Endodermal cell (in vitro differentiated cells): Measurements from ENCODE around the gene ADCY2. TPM values are rescaled to one million over a fixed set of nuclear protein-coding genes. Genes with fewer than 3 reads are reported as not detected.

ENCODE experiments used
- DNase-seq: peaks from one replicate; pipeline ENCODE4 v3.0.0-alpha.2; 2017
- H3K27ac ChIP-seq: 2 replicates; pipeline ENCODE4 v1.5.1; 2013; ENCODE audit warnings: mild to moderate bottlenecking, low read depth, low read length, moderate library complexity
- H3K27me3 ChIP-seq: 2 replicates; pipeline ENCODE4 v1.6.1; 2013; ENCODE audit warnings: mild to moderate bottlenecking, low read length, moderate library complexity; ENCODE audit not compliant: insufficient read depth, control insufficient read depth, poor library complexity, severe bottlenecking
- H3K36me3 ChIP-seq: 2 replicates; pipeline ENCODE4 v1.7.0; 2013; ENCODE audit warnings: mild to moderate bottlenecking, low read length, moderate library complexity; ENCODE audit not compliant: control insufficient read depth, insufficient read depth
- H3K4me1 ChIP-seq: one replicate; pipeline ENCODE4 v1.7.0; 2013; ENCODE audit warnings: low read length; ENCODE audit not compliant: control insufficient read depth, insufficient read depth
- H3K4me3 ChIP-seq: 2 replicates; pipeline ENCODE4 v1.5.1; 2013; ENCODE audit warnings: mild to moderate bottlenecking, low read length, moderate library complexity
- H3K9ac ChIP-seq: 2 replicates; pipeline ENCODE4 v1.6.1; 2013; ENCODE audit warnings: mild to moderate bottlenecking, low read length, moderate library complexity; ENCODE audit not compliant: poor library complexity, severe bottlenecking; ENCODE audit errors: extremely low read depth
- H3K9me3 ChIP-seq: 2 replicates; pipeline ENCODE4 v1.6.1; 2013; ENCODE audit warnings: mild to moderate bottlenecking, low read length, moderate library complexity; ENCODE audit not compliant: control insufficient read depth
- H3K27ac Mint-ChIP-seq: 2 replicates; pipeline ENCODE4 v1.8.0; 2020; ENCODE audit warnings: mixed read lengths
- H3K27me3 Mint-ChIP-seq: 2 replicates; pipeline ENCODE4 v1.8.0; 2021; ENCODE audit warnings: mild to moderate bottlenecking, mixed read lengths; ENCODE audit not compliant: insufficient read depth
- H3K36me3 Mint-ChIP-seq: 2 replicates; pipeline ENCODE4 v1.8.0; 2020; ENCODE audit warnings: low read depth, mixed read lengths
- H3K4me1 Mint-ChIP-seq: 2 replicates; pipeline ENCODE4 v1.8.0; 2020; ENCODE audit warnings: mixed read lengths
- H3K4me3 Mint-ChIP-seq: 2 replicates; pipeline ENCODE4 v1.8.0; 2020; ENCODE audit warnings: mild to moderate bottlenecking, moderate library complexity, mixed read lengths
- H3K9me3 Mint-ChIP-seq: 2 replicates; pipeline ENCODE4 v1.8.0; 2020; ENCODE audit warnings: mild to moderate bottlenecking, mixed read lengths
- WGBS, 2 experiments: methylation state at CpG; one replicate each; pipeline versions ENCODE4 v1.1.5 to v1.1.7; 2013; ENCODE audit warnings: missing lambda C conversion rate in 2 of 2, mixed read lengths in 1 of 2; ENCODE audit not compliant: insufficient coverage in 1 of 2, insufficient read length in 1 of 2; 5-methylcytosine and 5-hydroxymethylcytosine counted together
- total RNA-seq, 2 donors: library from RNA; stranded (reverse); fragmentation: NEBNext Ultra II Directional in 1 of 2; extraction: Animal tissue kit (Norgen Biotek cat#: 25700) in 1 of 2; gene quantifications; 2 replicates in 1 of 2; 3 replicates in 1 of 2; pipeline ENCODE4 v1.2.1, GENCODE V29; 2021
- TF ChIP-seq, protein P1 (sequence below): fragments of 200-600 bp; sonication (generic); conservative IDR thresholded peaks from 2 replicates; pipeline ENCODE4 v1.5.0; 2021; ENCODE audit warnings: antibody characterized with exemption, mild to moderate bottlenecking

Gene ADCY2
- total RNA-seq, 2 donors from 2014 or later: 61.5 to 63.2 TPM

DNA sequence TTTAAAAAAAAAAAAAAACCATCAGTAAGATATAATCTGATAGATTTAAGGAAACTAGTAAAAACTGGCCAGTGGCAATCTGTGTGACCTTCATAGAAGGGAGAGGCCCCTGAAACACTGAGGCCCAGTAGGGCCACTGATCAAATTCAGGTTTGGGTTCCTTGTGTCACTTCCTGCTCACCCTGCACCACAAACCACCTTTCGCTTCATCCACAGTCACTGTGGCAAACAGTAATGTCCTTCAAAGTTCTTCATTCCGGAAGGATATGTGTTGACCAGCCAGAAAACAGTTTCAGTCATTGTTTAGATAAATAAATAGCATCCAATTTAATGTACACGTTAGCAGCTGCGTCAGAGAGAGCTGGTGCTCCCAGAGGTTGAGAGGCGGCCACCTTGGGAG is 232.9 kb downstream of the ADCY2 start:
- no peak overlapping the region for H3K4me3 Mint-ChIP-seq
- H3K4me1 ChIP-seq: no peaks in the 10 kb centered on the region
- H3K9me3 Mint-ChIP-seq: no peaks in the 10 kb centered on the region
- no peaks in the 10 kb centered on the region for H3K27me3 Mint-ChIP-seq
- H3K27me3 ChIP-seq: no peaks in the 10 kb centered on the region
- H3K36me3 Mint-ChIP-seq: peaks cover 52% of the 10 kb centered on the region
- TF ChIP-seq, protein P1, sequence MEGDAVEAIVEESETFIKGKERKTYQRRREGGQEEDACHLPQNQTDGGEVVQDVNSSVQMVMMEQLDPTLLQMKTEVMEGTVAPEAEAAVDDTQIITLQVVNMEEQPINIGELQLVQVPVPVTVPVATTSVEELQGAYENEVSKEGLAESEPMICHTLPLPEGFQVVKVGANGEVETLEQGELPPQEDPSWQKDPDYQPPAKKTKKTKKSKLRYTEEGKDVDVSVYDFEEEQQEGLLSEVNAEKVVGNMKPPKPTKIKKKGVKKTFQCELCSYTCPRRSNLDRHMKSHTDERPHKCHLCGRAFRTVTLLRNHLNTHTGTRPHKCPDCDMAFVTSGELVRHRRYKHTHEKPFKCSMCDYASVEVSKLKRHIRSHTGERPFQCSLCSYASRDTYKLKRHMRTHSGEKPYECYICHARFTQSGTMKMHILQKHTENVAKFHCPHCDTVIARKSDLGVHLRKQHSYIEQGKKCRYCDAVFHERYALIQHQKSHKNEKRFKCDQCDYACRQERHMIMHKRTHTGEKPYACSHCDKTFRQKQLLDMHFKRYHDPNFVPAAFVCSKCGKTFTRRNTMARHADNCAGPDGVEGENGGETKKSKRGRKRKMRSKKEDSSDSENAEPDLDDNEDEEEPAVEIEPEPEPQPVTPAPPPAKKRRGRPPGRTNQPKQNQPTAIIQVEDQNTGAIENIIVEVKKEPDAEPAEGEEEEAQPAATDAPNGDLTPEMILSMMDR: no peak
- no peak overlapping the region for H3K9ac ChIP-seq
- H3K4me3 ChIP-seq: no peak overlapping the region
- no peak overlapping the region for H3K27ac Mint-ChIP-seq
- no peak overlapping the region for H3K27ac ChIP-seq
- WGBS, 2 experiments: 83 to 89% methylated on average over 4 to 5 of the region's 5 CpGs
- no peaks in the 10 kb centered on the region for H3K9me3 ChIP-seq
- H3K4me1 Mint-ChIP-seq: no peaks in the 10 kb centered on the region
- no peak for DNase-seq
- H3K36me3 ChIP-seq: peaks cover 45% of the 10 kb centered on the region

DNA sequence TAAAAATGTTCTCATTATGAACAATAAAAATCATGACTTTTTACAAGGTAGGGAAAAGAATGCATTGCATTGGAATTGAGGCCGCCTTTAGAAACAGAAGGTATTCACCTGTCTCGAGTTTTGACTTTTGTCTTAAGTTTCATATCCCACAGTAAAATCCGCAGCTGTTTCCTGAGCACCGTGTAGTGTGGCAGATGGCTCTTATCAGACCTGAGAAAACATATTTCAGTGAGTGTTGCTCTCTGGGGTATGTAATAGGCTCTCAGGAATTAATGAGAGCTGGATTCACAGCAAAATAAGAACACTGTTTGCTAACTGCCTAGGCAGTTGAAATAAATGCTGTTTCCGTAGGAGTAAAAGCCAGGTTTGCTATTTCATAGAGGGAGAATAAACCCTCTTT is 233.6 kb downstream of the ADCY2 start:
- H3K27ac Mint-ChIP-seq: no peak overlapping the region

DNA sequence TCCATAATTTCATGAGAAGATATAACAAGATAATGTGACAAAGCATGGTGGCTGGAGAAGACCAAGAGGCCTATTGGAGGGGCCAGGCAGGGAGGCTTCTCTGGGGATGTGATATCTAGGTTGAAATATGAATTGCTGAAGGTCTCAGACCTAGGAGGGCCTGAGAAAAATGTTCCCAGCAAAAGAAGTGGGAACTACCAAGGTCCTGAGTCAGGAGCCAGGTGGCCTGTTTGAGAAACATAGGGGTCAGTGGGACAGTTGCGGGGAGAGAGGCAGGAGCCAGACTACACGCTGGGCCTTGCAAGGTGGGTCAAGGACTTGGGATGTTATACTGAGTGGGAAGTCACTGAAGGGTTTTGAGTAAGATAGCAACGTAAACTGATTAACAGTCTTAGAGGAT is 238.9 kb downstream of the ADCY2 start:
- Histone ChIP-seq H3K27ac (no peak overlapping the region), H3K9me3 (no peaks in the 10 kb centered on the region), H3K4me3 (no peak overlapping the region), H3K36me3 (peaks cover 17% of the 10 kb centered on the region), H3K27me3 (no peaks in the 10 kb centered on the region), H3K4me1 (no peaks in the 10 kb centered on the region), H3K9ac (no peak overlapping the region)
- DNase-seq: no peak
- H3K4me1 Mint-ChIP-seq: no peaks in the 10 kb centered on the region
- peaks cover 25% of the 10 kb centered on the region for H3K36me3 Mint-ChIP-seq
- H3K4me3 Mint-ChIP-seq: no peak overlapping the region
- no peaks in the 10 kb centered on the region for H3K27me3 Mint-ChIP-seq
- H3K27ac Mint-ChIP-seq: no peak overlapping the region
- WGBS, 2 experiments: 92 to 97% methylated on average over 3 of the region's 3 CpGs
- no peaks in the 10 kb centered on the region for H3K9me3 Mint-ChIP-seq
- TF ChIP-seq, protein P1: no peak

More for the DNA sequence above, 233.6 kb downstream of the ADCY2 start:
- H3K9me3 Mint-ChIP-seq: no peaks in the 10 kb centered on the region
- Histone ChIP-seq H3K27ac (no peak overlapping the region), H3K36me3 (peaks cover 45% of the 10 kb centered on the region), H3K9ac (no peak overlapping the region), H3K27me3 (no peaks in the 10 kb centered on the region), H3K9me3 (no peaks in the 10 kb centered on the region), H3K4me3 (no peak overlapping the region), H3K4me1 (no peaks in the 10 kb centered on the region)
- H3K4me1 Mint-ChIP-seq: no peaks in the 10 kb centered on the region
- TF ChIP-seq, protein P1: no peak
- no peak overlapping the region for H3K4me3 Mint-ChIP-seq
- H3K27me3 Mint-ChIP-seq: no peaks in the 10 kb centered on the region
- WGBS, 2 experiments: 96 to 98% methylated on average over 4 to 5 of the region's 5 CpGs
- peaks cover 52% of the 10 kb centered on the region for H3K36me3 Mint-ChIP-seq
- DNase-seq: no peak
